ENCODE measurements around the gene GRHL3.

GRHL3 gene

DNA sequence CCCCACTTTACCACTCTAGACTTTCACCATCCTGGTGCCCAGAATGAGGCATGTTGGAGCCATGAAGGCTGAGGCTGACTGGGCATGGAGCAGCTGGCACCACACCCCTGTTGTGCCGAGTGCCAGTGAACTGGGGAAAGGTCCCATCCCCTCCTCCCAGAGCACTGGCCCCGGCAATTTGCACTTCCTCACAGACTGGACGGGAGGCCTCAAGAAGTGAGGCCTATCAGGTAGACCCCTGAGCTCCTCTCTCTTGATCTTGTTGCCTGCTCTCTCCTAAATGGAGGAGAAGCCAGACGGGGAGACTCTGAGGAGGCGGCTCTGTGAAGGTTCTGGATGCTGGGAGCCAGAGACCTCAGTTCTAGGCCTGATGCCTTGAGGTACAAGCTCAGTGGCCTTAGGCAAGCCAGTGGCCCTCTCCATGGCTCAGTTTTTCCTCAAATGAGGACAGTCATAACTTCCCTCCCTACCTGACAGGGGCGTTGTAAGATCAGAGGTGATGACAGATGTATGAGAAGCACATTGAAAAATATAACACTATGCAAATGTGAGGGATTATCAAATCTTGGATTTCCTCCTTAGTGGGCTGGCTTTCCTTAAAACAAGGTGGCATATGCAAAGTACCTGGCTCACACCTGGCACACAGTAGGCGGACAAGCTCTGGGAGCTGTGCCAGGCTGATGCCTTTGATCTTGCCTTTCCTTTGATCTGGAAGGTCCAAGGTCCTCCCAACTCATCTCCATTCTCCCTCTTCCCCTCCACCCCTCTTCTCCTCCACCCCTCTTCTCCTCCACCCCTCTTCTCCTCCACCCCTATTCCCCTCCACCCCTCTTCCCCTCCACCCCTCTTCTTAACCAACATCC is 6.7 kb downstream of the GRHL3 start:
- Histone ChIP-seq H3K4me1 (no peaks in the 10 kb centered on the region), H3K4me3 (ENCODE audit: low read depth, low read length) (no peak overlapping the region), H3K36me3 (no peaks in the 10 kb centered on the region), H3K9me3 (no peaks in the 10 kb centered on the region), H3K27me3 (peaks cover 24% of the 10 kb centered on the region)
- no peak for DNase-seq
- no peak for TF ChIP-seq CTCF (IDR thresholded peaks at IDR 0.05; ENCODE audit: low read depth, low read length)

GRCh38 chr1:24327486-24327885 is 8.3 kb downstream of the GRHL3 start:
- no peaks in the 10 kb centered on the region for H3K4me1 ChIP-seq
- DNase-seq = no peak
- H3K4me3 ChIP-seq (ENCODE audit: low read depth, low read length) = no peak overlapping the region
- no peak for TF ChIP-seq CTCF (IDR thresholded peaks at IDR 0.05; ENCODE audit: low read depth, low read length)
- H3K9me3 ChIP-seq = no peaks in the 10 kb centered on the region
- peaks cover 8% of the 10 kb centered on the region for H3K27me3 ChIP-seq
- H3K36me3 ChIP-seq = no peaks in the 10 kb centered on the region

- no peak for TF ChIP-seq CTCF (IDR thresholded peaks at IDR 0.05; ENCODE audit: low read depth, low read length)
- H3K4me3 ChIP-seq (ENCODE audit: low read depth, low read length) = no peak overlapping the region
- H3K4me1 ChIP-seq = no peaks in the 10 kb centered on the region
- no peaks in the 10 kb centered on the region for H3K36me3 ChIP-seq
- H3K9me3 ChIP-seq = no peaks in the 10 kb centered on the region
- peaks cover 4% of the 10 kb centered on the region for H3K27me3 ChIP-seq
- DNase-seq = no peak
Observed at GRCh38 chr1:24327891-24328290, 8.7 kb downstream of the GRHL3 start.

DNA sequence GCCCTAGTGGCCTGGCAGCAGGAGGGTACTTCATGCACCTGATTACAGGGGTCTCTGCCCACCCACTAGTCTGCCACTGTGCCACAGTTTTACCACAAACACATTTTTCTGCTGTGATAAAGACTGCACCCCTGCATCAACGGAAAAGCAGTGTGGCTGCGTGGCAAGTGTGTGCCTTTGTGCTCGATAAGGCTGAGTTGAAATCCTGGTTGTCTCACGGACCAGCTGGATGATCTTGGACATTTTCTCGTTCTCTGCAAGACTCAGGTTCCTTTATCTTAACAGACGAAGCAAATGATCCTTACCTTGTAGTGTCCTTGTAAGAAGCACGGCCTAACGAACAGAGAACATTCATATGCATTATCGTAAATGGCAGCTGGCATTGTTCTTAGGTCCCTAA is 10.2 kb downstream of the GRHL3 start:
- Histone ChIP-seq H3K4me3 (ENCODE audit: low read depth, low read length) (no peak overlapping the region), H3K4me1 (no peaks in the 10 kb centered on the region), H3K36me3 (no peaks in the 10 kb centered on the region), H3K27me3 (no peaks in the 10 kb centered on the region), H3K9me3 (no peaks in the 10 kb centered on the region)
- no peak for TF ChIP-seq CTCF (IDR thresholded peaks at IDR 0.05; ENCODE audit: low read depth, low read length)
- no peak for DNase-seq

- Histone ChIP-seq H3K4me1 (no peaks in the 10 kb centered on the region), H3K9me3 (no peaks in the 10 kb centered on the region), H3K4me3 (ENCODE audit: low read depth, low read length) (no peak overlapping the region), H3K36me3 (no peaks in the 10 kb centered on the region), H3K27me3 (no peaks in the 10 kb centered on the region)
- no peak for DNase-seq
- no peak for TF ChIP-seq CTCF (IDR thresholded peaks at IDR 0.05; ENCODE audit: low read depth, low read length)
Observed at GRCh38 chr1:24329797-24330543, 10.8 kb downstream of the GRHL3 start.

All from BE2C (cell line).